ENCODE results near the gene URAD. TPM values are rescaled to one million over a fixed set of nuclear protein-coding genes. Genes with fewer than 3 reads are reported as not detected.
"Not testable (repeated sequence)": the region's sequence is repeated elsewhere in the genome, so short reads cannot be mapped to it uniquely, and the experiment has no call there.

Gene URAD
- total RNA-seq, 2 donors from 2014 or later: not detected

GRCh38 chr13:28013482-28013881, 25.0 kb upstream of the URAD start:
- H3K27me3 Mint-ChIP-seq (ENCODE audit: low read depth): peaks cover 7% of the 10 kb centered on the region
- H3K27ac Mint-ChIP-seq: no peak overlapping the region
- ATAC-seq (replicated peaks in 1 of 2): no peak
- H3K9me3 Mint-ChIP-seq: no peaks in the 10 kb centered on the region
- H3K36me3 Mint-ChIP-seq (ENCODE audit: insufficient read depth in 2 of 2): no peaks in the 10 kb centered on the region
- H3K4me1 Mint-ChIP-seq (ENCODE audit: low read depth): no peaks in the 10 kb centered on the region
- DNase-seq: no peak
- H3K4me3 Mint-ChIP-seq: no peak overlapping the region

- Mint-ChIP-seq H3K27me3 (ENCODE audit: low read depth) (peaks cover 7% of the 10 kb centered on the region), H3K4me3 (peak overlapping the region in 1 of 2 donors; percentile 40), H3K36me3 (ENCODE audit: insufficient read depth in 2 of 2) (no peaks in the 10 kb centered on the region), H3K27ac (no peak overlapping the region), H3K4me1 (ENCODE audit: low read depth) (no peaks in the 10 kb centered on the region), H3K9me3 (no peaks in the 10 kb centered on the region)
- ATAC-seq (replicated peaks in 1 of 2) (peak in 1 of 2 donors; percentile 71), DNase-seq (no peak)
Observed at GRCh38 chr13:28012896-28013295, 24.4 kb upstream of the URAD start.

- DNase-seq (no peak), ATAC-seq (replicated peaks in 1 of 2) (no peak)
- H3K4me3 Mint-ChIP-seq: no peak overlapping the region
- H3K27me3 Mint-ChIP-seq (ENCODE audit: low read depth): peaks cover 7% of the 10 kb centered on the region
- H3K9me3 Mint-ChIP-seq: no peaks in the 10 kb centered on the region
- no peaks in the 10 kb centered on the region for H3K4me1 Mint-ChIP-seq (ENCODE audit: low read depth)
- no peak overlapping the region for H3K27ac Mint-ChIP-seq
- no peaks in the 10 kb centered on the region for H3K36me3 Mint-ChIP-seq (ENCODE audit: insufficient read depth in 2 of 2)
Observed at GRCh38 chr13:28012383-28012782, 23.9 kb upstream of the URAD start.

GRCh38 chr13:28010046-28010445, 21.6 kb upstream of the URAD start:
- Mint-ChIP-seq H3K9me3 (no peaks in the 10 kb centered on the region), H3K36me3 (ENCODE audit: insufficient read depth in 2 of 2) (no peaks in the 10 kb centered on the region)

GRCh38 chr13:28005016-28005415, 16.5 kb upstream of the URAD start:
- not testable (repeated sequence) for H3K27me3 Mint-ChIP-seq (ENCODE audit: low read depth); H3K4me1 Mint-ChIP-seq (ENCODE audit: low read depth); ATAC-seq (replicated peaks in 1 of 2); H3K4me3 Mint-ChIP-seq; H3K27ac Mint-ChIP-seq; H3K36me3 Mint-ChIP-seq (ENCODE audit: insufficient read depth in 2 of 2); H3K9me3 Mint-ChIP-seq; DNase-seq

More at GRCh38 chr13:28010046-28010445, 21.6 kb upstream of the URAD start:
- no peak overlapping the region for H3K4me3 Mint-ChIP-seq
- DNase-seq (no peak), ATAC-seq (replicated peaks in 1 of 2) (no peak)
- H3K27ac Mint-ChIP-seq: no peak overlapping the region
- H3K27me3 Mint-ChIP-seq (ENCODE audit: low read depth): peaks cover 7% of the 10 kb centered on the region
- H3K4me1 Mint-ChIP-seq (ENCODE audit: low read depth): no peaks in the 10 kb centered on the region

GRCh38 chr13:28002886-28003698, 14.6 kb upstream of the URAD start:
- ATAC-seq (replicated peaks in 1 of 2) (no peak), DNase-seq (no peak)
- Mint-ChIP-seq H3K36me3 (ENCODE audit: insufficient read depth in 2 of 2) (no peaks in the 10 kb centered on the region), H3K27me3 (ENCODE audit: low read depth) (no peaks in the 10 kb centered on the region), H3K4me1 (ENCODE audit: low read depth) (no peaks in the 10 kb centered on the region), H3K27ac (no peak overlapping the region), H3K9me3 (no peaks in the 10 kb centered on the region), H3K4me3 (no peak overlapping the region)

GRCh38 chr13:28001837-28002473, 13.5 kb upstream of the URAD start:
- Mint-ChIP-seq H3K27me3 (ENCODE audit: low read depth) (no peaks in the 10 kb centered on the region), H3K4me3 (no peak overlapping the region), H3K9me3 (no peaks in the 10 kb centered on the region), H3K36me3 (ENCODE audit: insufficient read depth in 2 of 2) (no peaks in the 10 kb centered on the region), H3K4me1 (ENCODE audit: low read depth) (no peaks in the 10 kb centered on the region), H3K27ac (no peak overlapping the region)
- DNase-seq: no peak
- ATAC-seq (replicated peaks in 1 of 2): no peak

GRCh38 chr13:28001049-28001448, 12.6 kb upstream of the URAD start:
- DNase-seq (no peak), ATAC-seq (replicated peaks in 1 of 2) (no peak)
- H3K4me1 Mint-ChIP-seq (ENCODE audit: low read depth): no peaks in the 10 kb centered on the region
- no peak overlapping the region for H3K27ac Mint-ChIP-seq
- no peak overlapping the region for H3K4me3 Mint-ChIP-seq
- H3K9me3 Mint-ChIP-seq: no peaks in the 10 kb centered on the region
- H3K27me3 Mint-ChIP-seq (ENCODE audit: low read depth): no peaks in the 10 kb centered on the region
- no peaks in the 10 kb centered on the region for H3K36me3 Mint-ChIP-seq (ENCODE audit: insufficient read depth in 2 of 2)

- ATAC-seq (replicated peaks in 1 of 2) (no peak), DNase-seq (no peak)
- no peaks in the 10 kb centered on the region for H3K27me3 Mint-ChIP-seq (ENCODE audit: low read depth)
- H3K9me3 Mint-ChIP-seq: no peaks in the 10 kb centered on the region
- H3K4me3 Mint-ChIP-seq: no peak overlapping the region
- H3K36me3 Mint-ChIP-seq (ENCODE audit: insufficient read depth in 2 of 2): no peaks in the 10 kb centered on the region
- no peak overlapping the region for H3K27ac Mint-ChIP-seq
- no peaks in the 10 kb centered on the region for H3K4me1 Mint-ChIP-seq (ENCODE audit: low read depth)
Observed at GRCh38 chr13:28000567-28000966, 12.1 kb upstream of the URAD start.

- Mint-ChIP-seq H3K27me3 (ENCODE audit: low read depth) (no peaks in the 10 kb centered on the region), H3K4me3 (no peak overlapping the region), H3K36me3 (ENCODE audit: insufficient read depth in 2 of 2) (no peaks in the 10 kb centered on the region), H3K4me1 (ENCODE audit: low read depth) (no peaks in the 10 kb centered on the region), H3K9me3 (no peaks in the 10 kb centered on the region), H3K27ac (no peak overlapping the region)
- ATAC-seq (replicated peaks in 1 of 2) (peak; percentile 57 to 71), DNase-seq (peak; percentile 24 to 35)
Observed at GRCh38 chr13:27997904-27998522, 9.5 kb upstream of the URAD start.

- H3K9me3 Mint-ChIP-seq: no peaks in the 10 kb centered on the region
- DNase-seq: no peak
- H3K4me1 Mint-ChIP-seq (ENCODE audit: low read depth): no peaks in the 10 kb centered on the region
- ATAC-seq (replicated peaks in 1 of 2): no peak
- no peak overlapping the region for H3K4me3 Mint-ChIP-seq
- H3K27ac Mint-ChIP-seq: no peak overlapping the region
- H3K27me3 Mint-ChIP-seq (ENCODE audit: low read depth): peaks cover 7% of the 10 kb centered on the region
- H3K36me3 Mint-ChIP-seq (ENCODE audit: insufficient read depth in 2 of 2): no peaks in the 10 kb centered on the region
Observed at GRCh38 chr13:27991881-27992280, 3.4 kb upstream of the URAD start.

- Mint-ChIP-seq H3K27ac (no peak overlapping the region), H3K36me3 (ENCODE audit: insufficient read depth in 2 of 2) (no peaks in the 10 kb centered on the region), H3K27me3 (ENCODE audit: low read depth) (peaks cover 49% of the 10 kb centered on the region), H3K9me3 (no peaks in the 10 kb centered on the region), H3K4me3 (no peak overlapping the region), H3K4me1 (ENCODE audit: low read depth) (no peaks in the 10 kb centered on the region)
- no peak for DNase-seq
- no peak for ATAC-seq (replicated peaks in 1 of 2)
Observed at GRCh38 chr13:27985600-27985999, 2.9 kb downstream of the URAD start.

GRCh38 chr13:27982361-27982760, 6.1 kb downstream of the URAD start:
- Mint-ChIP-seq H3K9me3 (no peaks in the 10 kb centered on the region), H3K27me3 (ENCODE audit: low read depth) (peaks cover 71% of the 10 kb centered on the region), H3K27ac (no peak overlapping the region), H3K4me3 (no peak overlapping the region), H3K36me3 (ENCODE audit: insufficient read depth in 2 of 2) (no peaks in the 10 kb centered on the region), H3K4me1 (ENCODE audit: low read depth) (peaks cover 15% of the 10 kb centered on the region)
- DNase-seq (no peak), ATAC-seq (replicated peaks in 1 of 2) (no peak)

Measured in activated T-cell treated with anti-CD3 and anti-CD28 coated beads, Interleukin-2, amount 50 U/mL, for 72 hours (primary cell).